ENCODE results near the gene KRT7. TPM values are rescaled to one million over a fixed set of nuclear protein-coding genes. Genes with fewer than 3 reads are reported as not detected.

KRT7 gene
- total and polyA plus RNA-seq, 9 of the 15 experiments (the other 6 are each of a cell fraction or from before 2014, with no cell fraction given): 1.4 TPM; not detected in 8

DNA sequence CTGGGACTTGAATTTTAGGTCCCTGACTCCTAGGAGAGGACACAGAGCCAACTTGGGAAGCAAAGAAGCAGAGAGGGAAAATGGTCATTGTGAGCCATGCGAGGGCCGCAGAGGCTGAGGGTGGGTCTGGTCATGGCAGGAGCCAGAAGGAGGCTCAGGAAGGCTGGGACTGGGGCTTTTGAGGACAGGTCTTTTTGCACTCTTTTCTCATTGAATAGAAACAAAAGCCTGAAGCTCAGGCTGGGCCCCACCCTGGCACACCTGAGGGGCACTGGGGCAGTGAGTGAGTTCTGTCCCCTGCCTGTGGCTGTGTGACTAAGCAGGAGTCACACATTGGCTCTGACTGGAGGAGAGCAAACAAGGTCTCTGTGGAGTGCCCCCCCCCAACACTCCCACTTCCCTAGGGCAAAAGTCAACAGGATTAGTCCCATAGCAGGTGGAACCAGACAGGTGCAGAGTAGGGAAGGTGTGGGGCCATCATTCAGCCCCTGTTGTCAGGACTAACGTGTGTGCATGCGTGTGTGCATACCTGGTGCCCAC is 2.8 kb downstream of the KRT7 start:
- H3K27ac ChIP-seq (ENCODE audit: extremely low read depth, low read depth, low read length): no peak overlapping the region
- H3K4me2 ChIP-seq (ENCODE audit: insufficient read depth, low read length): no peak overlapping the region
- H3K4me1 ChIP-seq (replicated peaks in 1 of 2; ENCODE audit: control insufficient read depth in 2 of 2, insufficient read depth in 2 of 2, low read length in 2 of 2): no peaks in the 10 kb centered on the region
- WGBS (ENCODE audit: insufficient coverage, low coverage, missing lambda C conversion rate): 0% methylated on average over 2 of the region's 4 CpGs
- peaks cover 2 to 49% of the 10 kb centered on the region in 2 experiments; a peak in 4 of 5 replicates for H3K27me3 ChIP-seq (ENCODE audit: control insufficient read depth in 2 of 2, insufficient read depth in 2 of 2, low read length in 2 of 2)
- no peaks in the 10 kb centered on the region for H3K79me2 ChIP-seq (ENCODE audit: control insufficient read depth, insufficient read depth, low read length)
- ATAC-seq (no peak), DNase-seq (ENCODE audit: extremely low read depth in 1 of 4, low spot score in 3 of 4) (no peak), FAIRE-seq (no peak)
- no TSS peak for BruUV-seq (replicated peaks)
- no peak overlapping the region for H3K9ac ChIP-seq (ENCODE audit: insufficient read depth in 1 of 2, low read depth in 2 of 2, low read length in 2 of 2)
- H3K36me3 ChIP-seq (ENCODE audit: control insufficient read depth, insufficient read depth, low read length): no peaks in the 10 kb centered on the region
- no peak overlapping the region for H3K4me3 ChIP-seq
- intact Hi-C loops (cut with micrococcal nuclease): no loop called here
- in situ Hi-C loops (cut with MboI): no loop called here
- no peaks in the 10 kb centered on the region for H3K9me1 ChIP-seq (ENCODE audit: control insufficient read depth, insufficient read depth, low read length)
- ChIA-PET POLR2A (no interaction called here), CTCF (ENCODE audit: low intra/inter-chr PET ratio) (interaction anchor here (0.7 kb wide), 1 partner anchor 79 kb away, joined by 3 read pairs; no protein-coding TSS in a partner anchor)
- H4K20me1 ChIP-seq (replicated peaks; ENCODE audit: control insufficient read depth, insufficient read depth, low read length): peaks cover 14% of the 10 kb centered on the region
- H3K9me3 ChIP-seq (replicated peaks; ENCODE audit: control insufficient read depth, insufficient read depth, low read depth, low read length): no peaks in the 10 kb centered on the region
- no peak overlapping the region for H2AFZ ChIP-seq (ENCODE audit: low read depth, low read length)
- TF ChIP-seq, protein P1, sequence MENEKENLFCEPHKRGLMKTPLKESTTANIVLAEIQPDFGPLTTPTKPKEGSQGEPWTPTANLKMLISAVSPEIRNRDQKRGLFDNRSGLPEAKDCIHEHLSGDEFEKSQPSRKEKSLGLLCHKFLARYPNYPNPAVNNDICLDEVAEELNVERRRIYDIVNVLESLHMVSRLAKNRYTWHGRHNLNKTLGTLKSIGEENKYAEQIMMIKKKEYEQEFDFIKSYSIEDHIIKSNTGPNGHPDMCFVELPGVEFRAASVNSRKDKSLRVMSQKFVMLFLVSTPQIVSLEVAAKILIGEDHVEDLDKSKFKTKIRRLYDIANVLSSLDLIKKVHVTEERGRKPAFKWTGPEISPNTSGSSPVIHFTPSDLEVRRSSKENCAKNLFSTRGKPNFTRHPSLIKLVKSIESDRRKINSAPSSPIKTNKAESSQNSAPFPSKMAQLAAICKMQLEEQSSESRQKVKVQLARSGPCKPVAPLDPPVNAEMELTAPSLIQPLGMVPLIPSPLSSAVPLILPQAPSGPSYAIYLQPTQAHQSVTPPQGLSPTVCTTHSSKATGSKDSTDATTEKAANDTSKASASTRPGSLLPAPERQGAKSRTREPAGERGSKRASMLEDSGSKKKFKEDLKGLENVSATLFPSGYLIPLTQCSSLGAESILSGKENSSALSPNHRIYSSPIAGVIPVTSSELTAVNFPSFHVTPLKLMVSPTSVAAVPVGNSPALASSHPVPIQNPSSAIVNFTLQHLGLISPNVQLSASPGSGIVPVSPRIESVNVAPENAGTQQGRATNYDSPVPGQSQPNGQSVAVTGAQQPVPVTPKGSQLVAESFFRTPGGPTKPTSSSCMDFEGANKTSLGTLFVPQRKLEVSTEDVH (IDR thresholded peaks at IDR 0.05; ENCODE audit: low read depth, partially characterized antibody): no peak
- TF ChIP-seq POU5F1 (IDR thresholded peaks at IDR 0.05; ENCODE audit: borderline replicate concordance, low read depth, low read length, partially characterized antibody): no peak
- no peak for TF ChIP-seq U2AF1 (optimal IDR thresholded peaks at IDR 0.05; ENCODE audit: low read depth, low read length)
- TF ChIP-seq MTA2 (IDR thresholded peaks at IDR 0.05; ENCODE audit: low read depth): no peak
- TF ChIP-seq ZNF586 (CRISPR knock-in tag; conservative IDR thresholded peaks at IDR 0.05): no peak
- TF ChIP-seq, protein P2, sequence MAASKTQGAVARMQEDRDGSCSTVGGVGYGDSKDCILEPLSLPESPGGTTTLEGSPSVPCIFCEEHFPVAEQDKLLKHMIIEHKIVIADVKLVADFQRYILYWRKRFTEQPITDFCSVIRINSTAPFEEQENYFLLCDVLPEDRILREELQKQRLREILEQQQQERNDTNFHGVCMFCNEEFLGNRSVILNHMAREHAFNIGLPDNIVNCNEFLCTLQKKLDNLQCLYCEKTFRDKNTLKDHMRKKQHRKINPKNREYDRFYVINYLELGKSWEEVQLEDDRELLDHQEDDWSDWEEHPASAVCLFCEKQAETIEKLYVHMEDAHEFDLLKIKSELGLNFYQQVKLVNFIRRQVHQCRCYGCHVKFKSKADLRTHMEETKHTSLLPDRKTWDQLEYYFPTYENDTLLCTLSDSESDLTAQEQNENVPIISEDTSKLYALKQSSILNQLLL (CRISPR knock-in tag; IDR thresholded peaks at IDR 0.05; ENCODE audit: borderline replicate concordance): no peak
- TF ChIP-seq, protein P3, sequence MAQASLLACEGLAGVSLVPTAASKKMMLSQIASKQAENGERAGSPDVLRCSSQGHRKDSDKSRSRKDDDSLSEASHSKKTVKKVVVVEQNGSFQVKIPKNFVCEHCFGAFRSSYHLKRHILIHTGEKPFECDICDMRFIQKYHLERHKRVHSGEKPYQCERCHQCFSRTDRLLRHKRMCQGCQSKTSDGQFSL (CRISPR knock-in tag; IDR thresholded peaks at IDR 0.05): no peak
- TF ChIP-seq, protein P3 (tag; IDR thresholded peaks at IDR 0.05): no peak
- TF ChIP-seq POLR2A (conservative IDR thresholded peaks at IDR 0.05): no peak
- no peak for TF ChIP-seq TBL1XR1 (IDR thresholded peaks at IDR 0.05; ENCODE audit: low read length in 2 of 2)
- TF ChIP-seq, protein P4, sequence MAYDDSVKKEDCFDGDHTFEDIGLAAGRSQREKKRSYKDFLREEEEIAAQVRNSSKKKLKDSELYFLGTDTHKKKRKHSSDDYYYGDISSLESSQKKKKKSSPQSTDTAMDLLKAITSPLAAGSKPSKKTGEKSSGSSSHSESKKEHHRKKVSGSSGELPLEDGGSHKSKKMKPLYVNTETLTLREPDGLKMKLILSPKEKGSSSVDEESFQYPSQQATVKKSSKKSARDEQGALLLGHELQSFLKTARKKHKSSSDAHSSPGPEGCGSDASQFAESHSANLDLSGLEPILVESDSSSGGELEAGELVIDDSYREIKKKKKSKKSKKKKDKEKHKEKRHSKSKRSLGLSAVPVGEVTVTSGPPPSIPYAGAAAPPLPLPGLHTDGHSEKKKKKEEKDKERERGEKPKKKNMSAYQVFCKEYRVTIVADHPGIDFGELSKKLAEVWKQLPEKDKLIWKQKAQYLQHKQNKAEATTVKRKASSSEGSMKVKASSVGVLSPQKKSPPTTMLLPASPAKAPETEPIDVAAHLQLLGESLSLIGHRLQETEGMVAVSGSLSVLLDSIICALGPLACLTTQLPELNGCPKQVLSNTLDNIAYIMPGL (CRISPR knock-in tag; IDR thresholded peaks at IDR 0.05): no peak
- no peak for TF ChIP-seq ZNF76 (CRISPR knock-in tag; IDR thresholded peaks at IDR 0.05; ENCODE audit: borderline replicate concordance)
- no peak for TF ChIP-seq ZNF212 (CRISPR knock-in tag; IDR thresholded peaks at IDR 0.05)
- no peak for TF ChIP-seq ZNF507 (tag; conservative IDR thresholded peaks at IDR 0.05)
- no peak for TF ChIP-seq EHMT2 (IDR thresholded peaks at IDR 0.05)

Data from K562 (cell line).